Measurements from ENCODE around the gene STAT5B. TPM values are rescaled to one million over a fixed set of nuclear protein-coding genes. Genes with fewer than 3 reads are reported as not detected.
A peak's percentile ranks its signal among the peaks of the same experiment; 100 is the strongest.

The STAT5B gene
- total and polyA plus RNA-seq, 9 of the 15 experiments (the other 6 are each of a cell fraction or from before 2014, with no cell fraction given), result 20.8 to 176 (median 92.4) TPM

DNA sequence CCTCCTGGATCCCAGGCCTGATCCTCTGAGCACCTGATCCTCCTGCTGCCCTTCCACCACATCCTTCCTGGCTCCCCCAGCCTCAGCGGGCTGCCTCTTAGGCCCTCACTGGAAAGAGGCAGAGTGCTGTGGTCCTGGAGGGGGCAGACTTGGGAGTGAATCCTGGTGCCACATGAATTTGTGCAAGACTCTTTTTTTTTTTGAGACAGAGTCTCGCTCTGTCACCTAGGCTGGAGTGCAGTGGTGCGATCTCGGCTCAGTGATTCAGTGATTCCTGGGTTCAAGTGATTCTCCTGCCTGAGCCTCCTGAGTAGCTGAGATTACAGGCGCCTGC, 84.9 kb downstream of the STAT5B start:
- FAIRE-seq (no peak), DNase-seq (ENCODE audit: extremely low read depth in 1 of 4, low spot score in 3 of 4) (no peak), ATAC-seq (no peak)
- ChIA-PET CTCF (ENCODE audit: low intra/inter-chr PET ratio) (no interaction called here), POLR2A (interaction anchor here (1.0 kb wide), 1 partner anchor 9 kb away, joined by 3 read pairs; no protein-coding TSS in a partner anchor)
- Histone ChIP-seq H3K27ac (ENCODE audit: extremely low read depth, low read depth, low read length) (no peak overlapping the region), H3K27me3 (ENCODE audit: control insufficient read depth in 2 of 2, insufficient read depth in 2 of 2, low read length in 2 of 2) (no peaks in the 10 kb centered on the region), H3K36me3 (ENCODE audit: control insufficient read depth, insufficient read depth, low read length) (peaks cover 2% of the 10 kb centered on the region; the same call in 1 of the 3 replicates), H2AFZ (ENCODE audit: low read depth, low read length) (no peak overlapping the region), H3K4me1 (replicated peaks in 1 of 2; ENCODE audit: control insufficient read depth in 2 of 2, insufficient read depth in 2 of 2, low read length in 2 of 2) (peaks cover 6 to 29% of the 10 kb centered on the region in 2 experiments; a peak in 3 of 5 replicates), H3K79me2 (ENCODE audit: control insufficient read depth, insufficient read depth, low read length) (peaks cover 11% of the 10 kb centered on the region; the same call in 2 of the 3 replicates), H3K4me2 (ENCODE audit: insufficient read depth, low read length) (no peak overlapping the region), H3K4me3 (no peak overlapping the region), H4K20me1 (replicated peaks; ENCODE audit: control insufficient read depth, insufficient read depth, low read length) (no peaks in the 10 kb centered on the region), H3K9me1 (ENCODE audit: control insufficient read depth, insufficient read depth, low read length) (no peaks in the 10 kb centered on the region), H3K9me3 (replicated peaks; ENCODE audit: control insufficient read depth, insufficient read depth, low read depth, low read length) (no peaks in the 10 kb centered on the region), H3K9ac (ENCODE audit: insufficient read depth in 1 of 2, low read depth in 2 of 2, low read length in 2 of 2) (peak overlapping the region in 1 of 2 experiments; percentile 1; a peak in 1 of 4 replicates)
- no TSS peak for BruUV-seq (replicated peaks)
- no peak for TF ChIP-seq CBX8 (IDR thresholded peaks at IDR 0.05; ENCODE audit: borderline replicate concordance, extremely low read depth, low read depth, low read length, poor library complexity, severe bottlenecking)
- TF ChIP-seq, protein P1, sequence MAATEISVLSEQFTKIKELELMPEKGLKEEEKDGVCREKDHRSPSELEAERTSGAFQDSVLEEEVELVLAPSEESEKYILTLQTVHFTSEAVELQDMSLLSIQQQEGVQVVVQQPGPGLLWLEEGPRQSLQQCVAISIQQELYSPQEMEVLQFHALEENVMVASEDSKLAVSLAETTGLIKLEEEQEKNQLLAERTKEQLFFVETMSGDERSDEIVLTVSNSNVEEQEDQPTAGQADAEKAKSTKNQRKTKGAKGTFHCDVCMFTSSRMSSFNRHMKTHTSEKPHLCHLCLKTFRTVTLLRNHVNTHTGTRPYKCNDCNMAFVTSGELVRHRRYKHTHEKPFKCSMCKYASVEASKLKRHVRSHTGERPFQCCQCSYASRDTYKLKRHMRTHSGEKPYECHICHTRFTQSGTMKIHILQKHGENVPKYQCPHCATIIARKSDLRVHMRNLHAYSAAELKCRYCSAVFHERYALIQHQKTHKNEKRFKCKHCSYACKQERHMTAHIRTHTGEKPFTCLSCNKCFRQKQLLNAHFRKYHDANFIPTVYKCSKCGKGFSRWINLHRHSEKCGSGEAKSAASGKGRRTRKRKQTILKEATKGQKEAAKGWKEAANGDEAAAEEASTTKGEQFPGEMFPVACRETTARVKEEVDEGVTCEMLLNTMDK (IDR thresholded peaks at IDR 0.05; ENCODE audit: borderline replicate concordance, insufficient read depth, low read depth, low read length, poor library complexity, severe bottlenecking), result peak; percentile 84
- in situ Hi-C loops (cut with MboI) (no loop called here), intact Hi-C loops (cut with micrococcal nuclease) (no loop called here)
- WGBS (ENCODE audit: insufficient coverage, low coverage, missing lambda C conversion rate), result 93% methylated on average over 5 of the region's 5 CpGs

Measured in K562 (cell line).